Neural crest cell (in vitro differentiated cells): ENCODE data around the gene STK24. TPM values are rescaled to one million over a fixed set of nuclear protein-coding genes. Genes with fewer than 3 reads are reported as not detected.

Experiments used
- DNase-seq: peaks from one replicate; pipeline ENCODE4 v3.0.0; 2021; ENCODE audit warnings: low read depth, mixed read lengths, low spot score
- H3K27ac Mint-ChIP-seq: one replicate; pipeline ENCODE4 v1.8.0; 2021; ENCODE audit warnings: mild to moderate bottlenecking, mixed read lengths; ENCODE audit not compliant: unreplicated experiment
- H3K27me3 Mint-ChIP-seq: 2 replicates; pipeline ENCODE4 v1.8.0; 2021; ENCODE audit warnings: low read depth, mild to moderate bottlenecking, mixed read lengths
- H3K36me3 Mint-ChIP-seq: 2 replicates; pipeline ENCODE4 v1.8.0; 2021; ENCODE audit warnings: low read depth, mild to moderate bottlenecking, mixed read lengths
- H3K4me1 Mint-ChIP-seq: 2 replicates; pipeline ENCODE4 v1.8.0; 2021; ENCODE audit warnings: mixed read lengths
- H3K4me3 Mint-ChIP-seq: one replicate; pipeline ENCODE4 v1.8.0; 2021; ENCODE audit warnings: mild to moderate bottlenecking, mixed read lengths
- H3K9me3 Mint-ChIP-seq: 2 replicates; pipeline ENCODE4 v1.8.0; 2021; ENCODE audit warnings: mixed read lengths
- CTCF ChIP-seq: fragments of 200-600 bp; sonication (generic); conservative IDR thresholded peaks from 2 replicates; pipeline ENCODE4 v1.5.0; 2021; ENCODE audit warnings: antibody characterized with exemption, mild to moderate bottlenecking
- total RNA-seq: library from RNA; stranded (reverse); gene quantifications from 2 replicates; pipeline ENCODE4 v1.2.1, GENCODE V29; 2021

Gene STK24
- total RNA-seq, 1 donor from 2014 or later = 114 TPM

- DNase-seq = no peak
- no peak overlapping the region for H3K4me3 Mint-ChIP-seq
- TF ChIP-seq CTCF = no peak
- no peaks in the 10 kb centered on the region for H3K9me3 Mint-ChIP-seq
- H3K27me3 Mint-ChIP-seq = no peaks in the 10 kb centered on the region
- no peak overlapping the region for H3K27ac Mint-ChIP-seq
- H3K36me3 Mint-ChIP-seq = peaks cover 14% of the 10 kb centered on the region
- H3K4me1 Mint-ChIP-seq = peaks cover 31% of the 10 kb centered on the region
Observed at GRCh38 chr13:98473135-98473787, 103.6 kb downstream of the STK24 start.

- no peaks in the 10 kb centered on the region for H3K27me3 Mint-ChIP-seq
- no peak overlapping the region for H3K27ac Mint-ChIP-seq
- no peaks in the 10 kb centered on the region for H3K9me3 Mint-ChIP-seq
- H3K36me3 Mint-ChIP-seq = peaks cover 14% of the 10 kb centered on the region
- no peak for DNase-seq
- H3K4me1 Mint-ChIP-seq = peaks cover 19% of the 10 kb centered on the region
- H3K4me3 Mint-ChIP-seq = no peak overlapping the region
- no peak for TF ChIP-seq CTCF
Observed at GRCh38 chr13:98471934-98472333, 105.0 kb downstream of the STK24 start.

- no peak for DNase-seq
- peaks cover 15% of the 10 kb centered on the region for H3K4me1 Mint-ChIP-seq
- no peak for TF ChIP-seq CTCF
- H3K27me3 Mint-ChIP-seq = no peaks in the 10 kb centered on the region
- H3K36me3 Mint-ChIP-seq = peaks cover 14% of the 10 kb centered on the region
- H3K4me3 Mint-ChIP-seq = no peak overlapping the region
- H3K9me3 Mint-ChIP-seq = no peaks in the 10 kb centered on the region
- H3K27ac Mint-ChIP-seq = no peak overlapping the region
Observed at GRCh38 chr13:98470920-98471319, 106.0 kb downstream of the STK24 start.

- Mint-ChIP-seq H3K4me3 (no peak overlapping the region), H3K36me3 (peaks cover 14% of the 10 kb centered on the region), H3K4me1 (peaks cover 6% of the 10 kb centered on the region), H3K9me3 (no peaks in the 10 kb centered on the region), H3K27me3 (no peaks in the 10 kb centered on the region), H3K27ac (no peak overlapping the region)
- no peak for DNase-seq
- TF ChIP-seq CTCF = no peak
Observed at GRCh38 chr13:98468929-98469328, 108.0 kb downstream of the STK24 start.

GRCh38 chr13:98468361-98468760 lies 108.5 kb downstream of the STK24 start:
- Mint-ChIP-seq H3K4me1 (peaks cover 6% of the 10 kb centered on the region), H3K4me3 (no peak overlapping the region), H3K9me3 (no peaks in the 10 kb centered on the region), H3K36me3 (peaks cover 16% of the 10 kb centered on the region), H3K27me3 (no peaks in the 10 kb centered on the region), H3K27ac (no peak overlapping the region)
- no peak for DNase-seq
- no peak for TF ChIP-seq CTCF
